OCI-LY7 (cell line): ENCODE results near the gene ANKS1A. TPM values are rescaled to one million over a fixed set of nuclear protein-coding genes. Genes with fewer than 3 reads are reported as not detected.

ENCODE experiments used
- BruUV-seq: library from RNA; stranded (reverse); fragments of 400-500 nt; replicated peaks from 2 replicates; lab custom pipeline; 2021; lab: Mats Ljungman, UMichigan
- CTCF ChIA-PET: fragments of 300-600 bp; sonication (Branson Sonifier 250); formaldehyde crosslinking; loops from one replicate; lab custom pipeline; 2022; ENCODE audit warnings: antibody characterized with exemption; ENCODE audit not compliant: unreplicated experiment; lab: Charles Lee
- POLR2A ChIA-PET: fragments of 300-600 bp; sonication (Branson Sonifier 250); formaldehyde crosslinking; loops from one replicate; lab custom pipeline; 2022; ENCODE audit warnings: antibody characterized with exemption; lab: Charles Lee
- DNase-seq: peaks from one replicate; pipeline ENCODE4 v3.0.0-alpha.2; 2015; ENCODE audit warnings: low spot score
- H2AFZ ChIP-seq: fragments of 200-600 bp; sonication (generic), shearing (Covaris generic); 2 replicates; pipeline ENCODE4 v1.6.1; 2014; ENCODE audit warnings: mild to moderate bottlenecking, antibody characterized with exemption, low read length, moderate library complexity
- H3K27ac ChIP-seq: fragments of 200-600 bp; sonication (generic); 2 replicates; pipeline ENCODE4 v1.5.1; 2014; ENCODE audit warnings: mixed run types, low read depth, mild to moderate bottlenecking, moderate library complexity, low read length, inconsistent platforms; ENCODE audit not compliant: poor library complexity, severe bottlenecking
- H3K36me3 ChIP-seq: fragments of 200-600 bp; sonication (generic); 2 replicates; pipeline ENCODE4 v1.6.1; 2014; ENCODE audit warnings: mild to moderate bottlenecking, antibody characterized with exemption, low read length, moderate library complexity, mixed read lengths; ENCODE audit not compliant: insufficient read depth
- H3K4me1 ChIP-seq: fragments of 200-600 bp; sonication (generic); 2 replicates; pipeline ENCODE4 v1.5.1; 2014; ENCODE audit warnings: mild to moderate bottlenecking, low read length; ENCODE audit not compliant: insufficient read depth, poor library complexity, severe bottlenecking
- H3K4me2 ChIP-seq: fragments of 200-600 bp; sonication (generic); 2 replicates; pipeline ENCODE4 v1.6.1; 2014; ENCODE audit warnings: mild to moderate bottlenecking, low read length
- H3K4me3 ChIP-seq: fragments of 200-600 bp; sonication (generic); 2 replicates; pipeline ENCODE4 v1.5.1; 2014; ENCODE audit warnings: mild to moderate bottlenecking, low read depth, low read length; ENCODE audit not compliant: poor library complexity, severe bottlenecking
- H3K79me2 ChIP-seq: fragments of 200-600 bp; sonication (generic); 2 replicates; pipeline ENCODE4 v1.6.1; 2016; ENCODE audit warnings: low read depth, mild to moderate bottlenecking, low read length, moderate library complexity, mixed read lengths; ENCODE audit not compliant: insufficient read depth
- H3K9me2 ChIP-seq: fragments of 200-600 bp; sonication (generic); 2 replicates; pipeline ENCODE4 v1.6.1; 2016; ENCODE audit warnings: mild to moderate bottlenecking, low read length, mixed read lengths; ENCODE audit not compliant: insufficient read depth
- H3K9me3 ChIP-seq: fragments of 200-600 bp; sonication (generic); 2 replicates; pipeline ENCODE4 v1.6.1; 2014; ENCODE audit warnings: mild to moderate bottlenecking, mixed run types, low read length, mixed read lengths
- H4K20me1 ChIP-seq: fragments of 200-600 bp; sonication (generic); 2 replicates; pipeline ENCODE4 v1.6.1; 2014; ENCODE audit warnings: mild to moderate bottlenecking, antibody characterized with exemption, low read length, moderate library complexity, mixed read lengths; ENCODE audit not compliant: insufficient read depth
- CTCF ChIP-seq: fragments of 200-600 bp; sonication (generic); conservative IDR thresholded peaks from 2 replicates; pipeline ENCODE4 v1.5.1; 2014; ENCODE audit warnings: mild to moderate bottlenecking, antibody characterized with exemption, low read length, moderate library complexity, mixed read lengths
- EZH2phosphoT487 ChIP-seq: fragments of 200-600 bp; sonication (generic); IDR thresholded peaks from 2 replicates; pipeline ENCODE4 v1.6.1; 2018; ENCODE audit warnings: low read depth, borderline replicate concordance, mild to moderate bottlenecking, mixed run types, antibody characterized with exemption, low read length, moderate library complexity, mixed read lengths
- intact Hi-C: fragments of 100-400 bp; cut with micrococcal nuclease; formaldehyde crosslinking; loops from one replicate; pipeline ENCODE4 v1.10.0; 2022; ENCODE audit not compliant: unreplicated experiment
- total RNA-seq, 2 experiments: library from RNA; depleted of rRNA in 1 of 2; stranded (reverse); fragments of >200 nt in 1 of 2; shearing (Covaris generic) in 1 of 2; gene quantifications; 2 replicates each; pipeline ENCODE4 v1.2.3, GENCODE V29; 2014 to 2022

Gene ANKS1A
- total RNA-seq, 2 experiments from 2014 or later = 7.8 to 13.8 TPM

DNA sequence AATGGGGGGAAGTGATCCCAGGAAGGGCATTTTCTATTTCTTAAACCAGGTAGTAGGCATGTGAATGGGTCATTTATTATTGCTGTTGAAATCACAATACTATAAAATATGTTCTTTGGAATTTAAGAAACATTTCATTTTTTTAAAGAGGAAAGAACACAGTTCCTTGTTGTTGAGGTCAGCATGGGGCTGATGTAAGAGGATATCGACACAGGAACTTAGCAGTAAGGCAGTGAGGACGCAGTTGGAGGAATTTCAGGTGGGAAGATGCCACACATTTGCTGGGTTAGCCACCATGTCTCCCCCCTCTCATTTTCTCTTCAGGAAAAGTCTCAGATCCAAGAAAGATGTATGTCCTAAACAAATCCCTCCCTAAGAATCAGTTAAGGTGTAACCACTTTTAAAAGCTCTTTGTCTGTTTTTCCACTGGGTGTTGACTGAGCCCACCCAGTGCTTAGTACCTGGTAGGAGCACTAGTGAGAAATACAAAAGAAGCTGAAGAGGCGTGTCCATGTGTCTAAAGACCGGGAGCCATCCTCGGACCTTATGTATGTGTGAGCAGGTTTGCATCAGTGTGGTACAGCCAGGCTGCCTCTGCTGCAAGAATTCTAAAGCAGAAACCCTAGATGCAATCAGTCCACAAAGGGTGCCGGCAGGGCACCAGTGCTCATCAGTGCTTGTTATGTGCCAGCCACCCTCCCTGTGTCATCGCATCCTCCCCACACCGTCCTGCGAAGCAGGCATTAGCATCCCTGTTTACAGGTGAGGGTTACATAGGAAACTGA lies 153.2 kb downstream of the ANKS1A start:
- Histone ChIP-seq H3K36me3 (no peaks in the 10 kb centered on the region), H3K9me3 (no peaks in the 10 kb centered on the region), H3K9me2 (no peaks in the 10 kb centered on the region), H3K4me1 (no peaks in the 10 kb centered on the region), H3K4me3 (no peak overlapping the region), H4K20me1 (no peaks in the 10 kb centered on the region), H3K4me2 (no peak overlapping the region), H3K79me2 (no peaks in the 10 kb centered on the region), H3K27ac (no peak overlapping the region), H2AFZ (no peak overlapping the region)
- ChIA-PET CTCF (interaction anchor here (0.6 kb wide), 1 partner anchor 10 kb away, joined by 3 read pairs; no protein-coding TSS in a partner anchor), POLR2A (interaction anchor here (0.5 to 0.6 kb wide), 2 partner anchors 247 to 435 kb away, joined by 4 read pairs; no protein-coding TSS in a partner anchor)
- intact Hi-C loops = no loop called here
- TF ChIP-seq EZH2phosphoT487 = no peak
- no peak for TF ChIP-seq CTCF
- no TSS peak for BruUV-seq
- no peak for DNase-seq

DNA sequence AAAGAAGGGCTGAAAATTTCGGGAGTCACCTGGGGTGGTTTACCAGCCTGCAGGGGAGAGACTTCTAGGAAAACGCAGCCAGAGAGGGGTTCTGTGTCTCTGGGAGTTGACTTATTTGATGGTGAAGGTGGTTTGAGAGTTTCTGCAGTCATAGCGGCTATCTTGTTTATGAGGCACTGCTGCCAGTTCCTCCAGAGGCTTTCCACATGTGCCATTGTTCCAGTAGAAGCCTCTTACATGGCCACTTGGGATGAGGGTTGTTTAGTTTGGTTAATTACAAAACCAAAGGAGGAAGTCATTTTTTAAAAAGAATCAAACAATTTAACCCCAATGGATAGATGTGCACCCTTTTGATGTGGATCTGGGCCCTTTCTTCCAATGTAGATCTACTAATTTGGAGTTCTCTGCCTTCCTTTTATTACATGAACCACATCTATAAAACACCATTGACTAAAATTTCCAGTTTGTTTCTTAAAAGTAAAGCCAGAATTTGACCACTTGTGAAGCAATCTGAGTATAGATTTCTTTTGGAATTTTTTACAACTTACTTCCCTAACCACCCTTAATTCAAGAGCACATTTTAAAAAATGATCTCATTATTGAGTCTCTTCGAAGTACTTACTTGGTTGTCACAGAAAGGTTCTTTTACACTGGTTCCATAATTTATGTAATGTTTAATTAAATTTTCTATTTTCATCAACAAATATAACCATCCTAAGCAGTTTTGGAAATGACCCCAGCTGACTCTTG lies 154.5 kb downstream of the ANKS1A start:
- Histone ChIP-seq H3K36me3 (no peaks in the 10 kb centered on the region), H3K4me2 (no peak overlapping the region), H4K20me1 (no peaks in the 10 kb centered on the region), H3K9me3 (no peaks in the 10 kb centered on the region), H3K4me3 (no peak overlapping the region), H2AFZ (no peak overlapping the region), H3K4me1 (no peaks in the 10 kb centered on the region), H3K9me2 (no peaks in the 10 kb centered on the region), H3K79me2 (no peaks in the 10 kb centered on the region), H3K27ac (no peak overlapping the region)
- no TSS peak for BruUV-seq
- intact Hi-C loops = no loop called here
- no peak for TF ChIP-seq CTCF
- TF ChIP-seq EZH2phosphoT487 = no peak
- DNase-seq = no peak
- POLR2A ChIA-PET = no interaction called here
- CTCF ChIA-PET = no interaction called here
